ENCODE results near the gene ATP11A. TPM values are rescaled to one million over a fixed set of nuclear protein-coding genes. Genes with fewer than 3 reads are reported as not detected.

ATP11A gene
- total and polyA plus RNA-seq, 4 donors: 3.1 to 68.1 (median 28.6) TPM

DNA sequence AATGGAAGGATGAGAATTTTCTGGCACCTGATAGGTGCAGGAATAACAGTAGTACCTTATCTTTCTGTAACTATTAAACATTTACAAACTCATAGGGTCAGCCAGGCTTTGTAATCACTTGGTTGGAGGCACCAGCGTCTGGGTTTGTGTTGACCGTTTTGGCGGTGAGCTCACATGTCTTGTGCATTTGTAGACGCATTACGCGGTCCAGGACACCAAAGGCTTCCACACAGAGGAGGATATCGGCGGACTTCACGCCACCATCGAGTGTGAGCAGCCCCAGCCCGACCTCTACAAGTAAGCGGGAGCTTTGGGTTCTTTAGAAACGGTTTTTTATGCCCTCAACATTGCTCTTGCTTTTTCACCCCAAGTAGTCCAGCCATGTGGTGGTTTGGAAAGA lies 129.3 kb downstream of the ATP11A start:
- peaks cover 0 to 4% of the 10 kb centered on the region in 2 donors for H3K36me3 ChIP-seq (ENCODE audit: control insufficient read depth in 1 of 2, insufficient read depth in 2 of 2, low read length in 1 of 2)
- 95% methylated on average over 13 of the region's 13 CpGs for WGBS, 2 donors
- no peaks in the 10 kb centered on the region for H3K27me3 ChIP-seq (ENCODE audit: control insufficient read depth in 1 of 2, insufficient read depth in 2 of 2, low read length in 1 of 2)
- intact Hi-C loops (cut with DNase I): no loop called here
- no peak overlapping the region for H3K27ac ChIP-seq (ENCODE audit: low read depth in 1 of 2, low read length in 2 of 2)
- DNase-seq (peak; percentile 24 to 49), ATAC-seq (ENCODE audit: low FRiP score) (no peak)
- no peak overlapping the region for H3K4me3 ChIP-seq (ENCODE audit: low read length in 2 of 2)
- H3K4me1 ChIP-seq (ENCODE audit: control insufficient read depth in 1 of 2, insufficient read depth in 2 of 2, low read length in 2 of 2): no peaks in the 10 kb centered on the region
- no peaks in the 10 kb centered on the region for H3K9me3 ChIP-seq (ENCODE audit: control insufficient read depth, low read length)

DNA sequence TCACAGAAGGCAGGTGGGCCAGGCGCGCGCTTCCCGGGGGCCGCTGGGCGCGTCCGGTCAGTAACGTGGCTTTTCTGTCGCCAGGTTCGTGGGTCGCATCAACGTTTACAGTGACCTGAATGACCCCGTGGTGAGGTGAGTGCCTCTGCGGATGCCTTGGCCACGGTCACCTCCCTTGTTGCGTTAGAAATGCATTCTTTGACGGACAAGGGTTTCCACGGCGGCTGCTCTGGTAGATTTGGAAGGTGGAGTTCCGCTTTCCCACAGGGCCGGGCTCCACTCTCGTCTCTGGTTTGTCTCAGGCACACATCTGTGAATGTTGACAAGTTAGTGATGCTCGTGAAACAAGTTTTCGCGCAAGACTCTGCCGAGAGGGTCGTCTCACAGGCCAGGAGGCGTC lies 130.0 kb downstream of the ATP11A start:
- no peak for ATAC-seq (ENCODE audit: low FRiP score)
- Histone ChIP-seq H3K4me1 (ENCODE audit: control insufficient read depth in 1 of 2, insufficient read depth in 2 of 2, low read length in 2 of 2) (no peaks in the 10 kb centered on the region), H3K4me3 (ENCODE audit: low read length in 2 of 2) (no peak overlapping the region), H3K9me3 (ENCODE audit: control insufficient read depth, low read length) (no peaks in the 10 kb centered on the region), H3K27me3 (ENCODE audit: control insufficient read depth in 1 of 2, insufficient read depth in 2 of 2, low read length in 1 of 2) (no peaks in the 10 kb centered on the region), H3K27ac (ENCODE audit: low read depth in 1 of 2, low read length in 2 of 2) (no peak overlapping the region), H3K36me3 (ENCODE audit: control insufficient read depth in 1 of 2, insufficient read depth in 2 of 2, low read length in 1 of 2) (peaks cover 0 to 4% of the 10 kb centered on the region in 2 donors)
- peak; percentile 18 to 63 for DNase-seq
- intact Hi-C loops (cut with DNase I): no loop called here
- 91 to 92% methylated on average over 29 of the region's 29 CpGs for WGBS, 2 donors

DNA sequence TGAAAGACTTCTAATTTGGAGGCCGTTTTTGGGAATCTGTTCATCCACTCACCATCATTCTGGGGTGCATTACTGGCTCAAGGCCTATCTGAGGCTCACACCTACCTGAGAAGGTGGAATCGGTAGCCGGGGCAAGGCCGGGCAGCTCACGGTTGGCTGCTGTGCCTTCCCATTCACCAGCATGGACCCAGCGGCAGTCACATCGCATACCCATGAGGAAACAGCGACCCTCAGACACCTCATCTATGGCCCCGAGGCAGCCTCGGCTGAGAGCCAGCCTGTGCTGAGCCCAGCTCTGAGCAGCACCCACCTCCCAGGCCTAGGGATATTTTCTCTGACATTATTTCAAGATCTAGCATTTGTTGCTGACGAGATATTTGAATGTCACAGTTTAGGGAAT lies 130.5 kb downstream of the ATP11A start:
- ATAC-seq (ENCODE audit: low FRiP score) (no peak), DNase-seq (peak; percentile 21 to 39)
- H3K27ac ChIP-seq (ENCODE audit: low read depth in 1 of 2, low read length in 2 of 2): no peak overlapping the region
- intact Hi-C loops (cut with DNase I): no loop called here
- 92 to 93% methylated on average over 11 of the region's 11 CpGs for WGBS, 2 donors
- peaks cover 0 to 5% of the 10 kb centered on the region in 2 donors for H3K36me3 ChIP-seq (ENCODE audit: control insufficient read depth in 1 of 2, insufficient read depth in 2 of 2, low read length in 1 of 2)
- no peaks in the 10 kb centered on the region for H3K4me1 ChIP-seq (ENCODE audit: control insufficient read depth in 1 of 2, insufficient read depth in 2 of 2, low read length in 2 of 2)
- H3K27me3 ChIP-seq (ENCODE audit: control insufficient read depth in 1 of 2, insufficient read depth in 2 of 2, low read length in 1 of 2): no peaks in the 10 kb centered on the region
- no peak overlapping the region for H3K4me3 ChIP-seq (ENCODE audit: low read length in 2 of 2)
- no peaks in the 10 kb centered on the region for H3K9me3 ChIP-seq (ENCODE audit: control insufficient read depth, low read length)

DNA sequence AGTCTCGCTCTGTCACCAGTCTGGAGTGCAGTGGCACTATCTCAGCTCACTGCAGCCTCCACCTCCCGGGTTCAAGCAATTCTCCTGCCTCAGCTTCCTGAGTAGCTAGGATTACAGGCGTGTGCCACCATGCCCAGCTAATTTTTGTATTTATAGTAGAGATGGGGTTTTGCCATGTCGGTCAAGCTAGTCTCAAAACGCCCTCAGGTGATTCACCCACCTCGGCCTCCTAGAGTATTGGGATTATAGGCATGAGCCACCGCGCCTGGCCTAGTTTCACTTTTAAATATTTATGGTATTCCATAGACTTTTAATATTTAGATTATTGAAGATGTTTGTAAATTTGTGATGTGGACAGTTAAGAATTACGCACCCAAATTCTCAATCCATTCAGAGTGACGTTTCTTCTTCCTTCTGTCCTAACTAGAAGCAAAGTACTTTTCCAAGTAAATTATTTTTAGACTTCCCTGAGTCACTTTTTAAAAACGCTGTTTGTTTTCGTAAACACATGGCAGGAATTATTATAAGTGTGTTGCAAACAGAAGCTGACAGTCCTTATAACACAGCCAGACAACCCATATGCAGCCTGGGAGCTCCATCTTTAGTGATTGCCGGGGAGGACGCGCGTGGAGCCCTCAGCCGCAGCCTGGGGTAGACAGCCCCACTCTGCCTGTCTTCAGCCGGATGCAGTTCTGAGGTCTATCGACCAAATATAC lies 131.7 kb downstream of the ATP11A start:
- Histone ChIP-seq H3K27ac (ENCODE audit: low read depth in 1 of 2, low read length in 2 of 2) (no peak overlapping the region), H3K36me3 (ENCODE audit: control insufficient read depth in 1 of 2, insufficient read depth in 2 of 2, low read length in 1 of 2) (peaks cover 0 to 5% of the 10 kb centered on the region in 2 donors), H3K4me3 (ENCODE audit: low read length in 2 of 2) (no peak overlapping the region), H3K9me3 (ENCODE audit: control insufficient read depth, low read length) (no peaks in the 10 kb centered on the region), H3K4me1 (ENCODE audit: control insufficient read depth in 1 of 2, insufficient read depth in 2 of 2, low read length in 2 of 2) (no peaks in the 10 kb centered on the region), H3K27me3 (ENCODE audit: control insufficient read depth in 1 of 2, insufficient read depth in 2 of 2, low read length in 1 of 2) (no peaks in the 10 kb centered on the region)
- 90 to 92% methylated on average over 19 of the region's 19 CpGs for WGBS, 2 donors
- DNase-seq (no peak), ATAC-seq (ENCODE audit: low FRiP score) (no peak)
- intact Hi-C loops (cut with DNase I): no loop called here

DNA sequence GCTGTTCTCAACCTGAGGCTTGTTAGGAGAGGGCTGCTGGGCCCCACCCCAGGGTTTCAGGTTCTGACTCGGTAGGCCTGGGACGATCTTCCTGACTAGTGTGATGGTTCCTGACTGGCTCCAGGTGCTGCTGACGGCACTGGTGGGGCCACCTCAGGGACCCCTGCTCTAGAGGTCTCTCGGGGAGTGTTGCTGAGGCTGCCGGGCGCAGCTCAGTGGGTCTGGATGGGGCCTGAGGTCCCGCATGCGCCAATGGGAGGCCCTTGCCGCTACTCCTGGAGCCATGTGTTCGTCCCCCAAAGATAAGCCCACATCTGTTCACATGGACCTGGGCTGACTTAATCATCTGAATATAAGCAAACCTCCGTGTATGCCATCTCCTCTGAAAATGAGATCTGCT lies 133.0 kb downstream of the ATP11A start:
- Histone ChIP-seq H3K36me3 (ENCODE audit: control insufficient read depth in 1 of 2, insufficient read depth in 2 of 2, low read length in 1 of 2) (peaks cover 0 to 4% of the 10 kb centered on the region in 2 donors), H3K27ac (ENCODE audit: low read depth in 1 of 2, low read length in 2 of 2) (no peak overlapping the region), H3K9me3 (ENCODE audit: control insufficient read depth, low read length) (no peaks in the 10 kb centered on the region), H3K27me3 (ENCODE audit: control insufficient read depth in 1 of 2, insufficient read depth in 2 of 2, low read length in 1 of 2) (no peaks in the 10 kb centered on the region), H3K4me3 (ENCODE audit: low read length in 2 of 2) (no peak overlapping the region), H3K4me1 (ENCODE audit: control insufficient read depth in 1 of 2, insufficient read depth in 2 of 2, low read length in 2 of 2) (no peaks in the 10 kb centered on the region)
- intact Hi-C loops (cut with DNase I): no loop called here
- WGBS, 2 donors: 84 to 89% methylated on average over 11 of the region's 11 CpGs
- ATAC-seq (ENCODE audit: low FRiP score) (no peak), DNase-seq (peak in 1 of 2 donors; percentile 62)

DNA sequence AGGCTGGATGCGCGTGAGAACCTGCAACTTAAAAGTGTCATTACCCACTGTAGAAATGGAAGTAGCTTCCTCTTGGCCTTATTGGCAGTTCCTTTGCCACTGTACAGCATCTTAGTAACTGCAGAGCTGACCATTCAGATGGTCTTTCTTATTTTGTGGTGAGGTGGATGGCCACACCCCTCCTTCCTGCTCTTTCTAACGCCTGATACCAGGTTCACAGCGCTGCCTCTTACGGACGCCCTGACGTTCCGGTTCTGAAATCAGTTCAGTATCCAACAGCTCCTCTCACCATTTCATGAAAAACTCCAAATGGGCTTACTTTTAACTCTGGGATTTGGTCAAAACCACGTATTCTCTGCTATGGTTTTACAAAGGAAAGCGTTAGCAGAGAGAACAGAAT lies 134.6 kb downstream of the ATP11A start:
- DNase-seq: no peak
- intact Hi-C loops (cut with DNase I): no loop called here
- no peaks in the 10 kb centered on the region for H3K9me3 ChIP-seq (ENCODE audit: control insufficient read depth, low read length)
- H3K27ac ChIP-seq (ENCODE audit: low read depth in 1 of 2, low read length in 2 of 2): no peak overlapping the region
- no peak for ATAC-seq (ENCODE audit: low FRiP score)
- 96% methylated on average over 10 of the region's 10 CpGs for WGBS, 2 donors
- H3K36me3 ChIP-seq (ENCODE audit: control insufficient read depth in 1 of 2, insufficient read depth in 2 of 2, low read length in 1 of 2): peaks cover 0 to 4% of the 10 kb centered on the region in 2 donors
- H3K27me3 ChIP-seq (ENCODE audit: control insufficient read depth in 1 of 2, insufficient read depth in 2 of 2, low read length in 1 of 2): no peaks in the 10 kb centered on the region
- H3K4me3 ChIP-seq (ENCODE audit: low read length in 2 of 2): no peak overlapping the region
- no peaks in the 10 kb centered on the region for H3K4me1 ChIP-seq (ENCODE audit: control insufficient read depth in 1 of 2, insufficient read depth in 2 of 2, low read length in 2 of 2)

DNA sequence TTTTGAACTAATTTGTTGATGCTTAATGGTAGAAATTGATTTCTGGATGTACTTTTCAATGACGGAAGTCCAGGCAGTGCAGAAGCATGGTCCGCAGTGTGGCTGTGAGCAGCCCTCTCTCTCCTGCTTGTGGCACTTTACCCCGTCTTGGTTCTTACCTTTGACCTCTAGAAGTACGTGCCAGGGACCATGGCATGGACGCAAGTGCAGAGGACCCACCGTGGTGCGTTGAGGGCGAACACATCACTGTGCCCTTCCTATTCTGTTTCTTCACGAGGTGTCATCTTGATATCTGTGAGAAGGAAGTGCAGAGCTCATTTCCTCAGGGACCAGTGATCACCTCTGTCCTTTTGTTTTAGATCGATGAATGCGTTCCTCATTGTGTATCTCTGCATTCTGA lies 135.2 kb downstream of the ATP11A start:
- Histone ChIP-seq H3K9me3 (ENCODE audit: control insufficient read depth, low read length) (no peaks in the 10 kb centered on the region), H3K27ac (ENCODE audit: low read depth in 1 of 2, low read length in 2 of 2) (no peak overlapping the region), H3K4me3 (ENCODE audit: low read length in 2 of 2) (no peak overlapping the region), H3K36me3 (ENCODE audit: control insufficient read depth in 1 of 2, insufficient read depth in 2 of 2, low read length in 1 of 2) (peaks cover 0 to 4% of the 10 kb centered on the region in 2 donors), H3K27me3 (ENCODE audit: control insufficient read depth in 1 of 2, insufficient read depth in 2 of 2, low read length in 1 of 2) (no peaks in the 10 kb centered on the region), H3K4me1 (ENCODE audit: control insufficient read depth in 1 of 2, insufficient read depth in 2 of 2, low read length in 2 of 2) (no peaks in the 10 kb centered on the region)
- peak in 1 of 2 donors; percentile 31 for DNase-seq
- intact Hi-C loops (cut with DNase I): no loop called here
- ATAC-seq (ENCODE audit: low FRiP score): no peak
- WGBS, 2 donors: 95% methylated on average over 11 of the region's 11 CpGs

DNA sequence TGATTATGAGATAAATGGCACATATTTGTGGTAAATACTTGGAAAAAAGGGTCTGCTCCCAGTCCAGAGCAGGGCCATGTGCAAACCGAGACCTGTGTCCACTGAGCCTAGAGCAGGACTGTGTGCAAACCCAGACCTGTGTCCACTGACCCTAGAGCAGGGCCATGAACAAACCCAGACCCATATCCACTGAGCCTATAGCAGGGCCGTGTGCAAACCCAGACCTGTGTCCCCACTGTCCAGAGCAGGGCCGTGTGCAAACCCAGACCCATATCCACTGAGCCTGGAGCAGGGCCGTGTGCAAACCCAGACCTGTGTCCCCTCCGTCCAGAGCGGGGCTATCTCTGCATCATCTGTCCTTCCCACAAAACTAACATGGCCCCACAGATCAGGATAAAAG lies 136.0 kb downstream of the ATP11A start:
- 91 to 94% methylated on average over 6 of the region's 6 CpGs for WGBS, 2 donors
- intact Hi-C loops (cut with DNase I): no loop called here
- H3K4me1 ChIP-seq (ENCODE audit: control insufficient read depth in 1 of 2, insufficient read depth in 2 of 2, low read length in 2 of 2): no peaks in the 10 kb centered on the region
- ATAC-seq (ENCODE audit: low FRiP score) (no peak), DNase-seq (no peak)
- no peaks in the 10 kb centered on the region for H3K27me3 ChIP-seq (ENCODE audit: control insufficient read depth in 1 of 2, insufficient read depth in 2 of 2, low read length in 1 of 2)
- no peaks in the 10 kb centered on the region for H3K9me3 ChIP-seq (ENCODE audit: control insufficient read depth, low read length)
- peaks cover 0 to 2% of the 10 kb centered on the region in 2 donors for H3K36me3 ChIP-seq (ENCODE audit: control insufficient read depth in 1 of 2, insufficient read depth in 2 of 2, low read length in 1 of 2)
- H3K27ac ChIP-seq (ENCODE audit: low read depth in 1 of 2, low read length in 2 of 2): no peak overlapping the region
- no peak overlapping the region for H3K4me3 ChIP-seq (ENCODE audit: low read length in 2 of 2)

DNA sequence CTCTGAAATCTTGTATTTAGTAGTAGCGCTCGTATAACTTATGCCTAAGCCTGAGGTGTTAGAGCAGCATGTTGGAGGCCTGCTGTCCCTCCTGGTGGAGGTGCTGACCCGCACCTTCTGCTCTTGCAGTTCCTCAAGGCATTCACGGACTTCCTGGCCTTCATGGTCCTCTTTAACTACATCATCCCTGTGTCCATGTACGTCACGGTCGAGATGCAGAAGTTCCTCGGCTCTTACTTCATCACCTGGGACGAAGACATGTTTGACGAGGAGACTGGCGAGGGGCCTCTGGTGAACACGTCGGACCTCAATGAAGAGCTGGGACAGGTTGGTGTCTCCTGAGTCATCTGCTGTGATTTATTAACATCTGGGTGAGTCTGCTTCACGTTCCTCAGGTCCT lies 136.7 kb downstream of the ATP11A start:
- DNase-seq: peak in 1 of 2 donors; percentile 51
- ATAC-seq (ENCODE audit: low FRiP score): no peak

More for the DNA sequence above, 136.7 kb downstream of the ATP11A start:
- no peak overlapping the region for H3K4me3 ChIP-seq (ENCODE audit: low read length in 2 of 2)
- H3K36me3 ChIP-seq (ENCODE audit: control insufficient read depth in 1 of 2, insufficient read depth in 2 of 2, low read length in 1 of 2): peaks cover 0 to 4% of the 10 kb centered on the region in 2 donors
- H3K27ac ChIP-seq (ENCODE audit: low read depth in 1 of 2, low read length in 2 of 2): no peak overlapping the region
- WGBS, 2 donors: 94 to 95% methylated on average over 14 of the region's 14 CpGs
- no peaks in the 10 kb centered on the region for H3K27me3 ChIP-seq (ENCODE audit: control insufficient read depth in 1 of 2, insufficient read depth in 2 of 2, low read length in 1 of 2)
- intact Hi-C loops (cut with DNase I): no loop called here
- no peaks in the 10 kb centered on the region for H3K4me1 ChIP-seq (ENCODE audit: control insufficient read depth in 1 of 2, insufficient read depth in 2 of 2, low read length in 2 of 2)
- no peaks in the 10 kb centered on the region for H3K9me3 ChIP-seq (ENCODE audit: control insufficient read depth, low read length)

All from aorta (tissue), 5 donors.